ENCODE measurements around the gene SORCS2. TPM values are rescaled to one million over a fixed set of nuclear protein-coding genes. Genes with fewer than 3 reads are reported as not detected.

The SORCS2 gene
- total RNA-seq, 1 donor from 2014 or later = 5.2 TPM

DNA sequence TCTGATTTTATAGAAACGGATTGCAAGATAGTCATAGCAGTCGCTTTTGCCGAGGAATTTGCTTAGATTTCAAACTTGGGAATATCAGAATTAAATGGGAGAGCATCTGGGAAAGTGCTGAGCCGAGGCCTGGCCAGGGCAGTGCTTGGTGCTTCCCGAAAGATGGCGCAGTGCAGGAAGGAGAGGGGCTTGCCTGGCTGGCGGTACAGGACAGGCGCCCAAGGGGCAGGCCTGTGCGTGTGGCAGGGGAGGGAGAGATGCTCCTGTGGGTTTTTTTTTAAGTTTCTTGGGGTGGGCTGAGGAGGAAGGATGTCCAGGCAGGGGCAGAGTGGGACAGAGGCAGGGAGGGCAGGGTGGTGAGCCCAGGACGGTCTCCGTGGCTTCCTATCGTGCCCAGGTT lies 506.2 kb downstream of the SORCS2 start:
- no peak overlapping the region for H3K27ac ChIP-seq
- H3K4me1 ChIP-seq = peaks cover 4% of the 10 kb centered on the region
- Mint-ChIP-seq H3K4me1 (peaks cover 14% of the 10 kb centered on the region), H3K27me3 (ENCODE audit: insufficient read depth, low read depth) (peaks cover 14% of the 10 kb centered on the region), H3K4me3 (peak overlapping the region; percentile 14), H3K36me3 (no peaks in the 10 kb centered on the region), H3K9me3 (no peaks in the 10 kb centered on the region), H3K27ac (peak overlapping the region; percentile 14)
- H4K20me1 ChIP-seq (ENCODE audit: low read depth) = no peaks in the 10 kb centered on the region
- H3K4me2 ChIP-seq = no peak overlapping the region
- H3K79me2 ChIP-seq (ENCODE audit: low read depth) = no peaks in the 10 kb centered on the region
- H2AFZ ChIP-seq (replicated peaks) = no peak overlapping the region
- no peak overlapping the region for H3K9ac ChIP-seq
- no peaks in the 10 kb centered on the region for H3K36me3 ChIP-seq
- TF ChIP-seq CTCF (IDR thresholded peaks at IDR 0.05) = peak; percentile 23
- TF ChIP-seq EZH2 (IDR thresholded peaks at IDR 0.05) = no peak
- no peak for TF ChIP-seq EZH2phosphoT487 (IDR thresholded peaks at IDR 0.05)
- no peaks in the 10 kb centered on the region for H3F3A ChIP-seq (ENCODE audit: low read depth)
- no peak overlapping the region for H3K4me3 ChIP-seq
- H3K27me3 ChIP-seq = no peaks in the 10 kb centered on the region
- DNase-seq (ENCODE audit: low spot score) = peak; percentile 44
- H3K9me3 ChIP-seq (ENCODE audit: low read depth) = no peaks in the 10 kb centered on the region

DNA sequence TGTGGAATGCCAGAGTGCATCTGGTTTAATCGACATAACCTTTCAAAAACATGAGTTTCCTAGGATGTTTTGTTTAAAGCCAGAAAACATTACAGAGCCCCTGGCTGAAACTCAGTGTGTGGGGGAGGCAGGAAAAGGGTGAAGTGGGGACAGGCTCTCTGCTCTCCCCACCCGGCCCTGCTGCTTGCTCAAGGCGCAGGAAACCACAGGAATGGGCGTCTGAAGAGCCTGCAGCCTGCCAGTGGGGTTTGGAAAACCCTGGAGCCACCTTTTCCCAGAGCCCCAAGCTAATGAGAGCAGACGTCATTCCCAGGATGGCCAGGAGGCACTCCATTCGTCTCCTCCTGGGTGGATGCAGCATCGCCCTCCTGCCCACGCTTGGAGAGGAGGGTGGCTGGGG lies 506.7 kb downstream of the SORCS2 start:
- no peak for DNase-seq (ENCODE audit: low spot score)
- Histone ChIP-seq H3K36me3 (no peaks in the 10 kb centered on the region), H3K4me1 (peaks cover 4% of the 10 kb centered on the region), H3K4me2 (no peak overlapping the region), H3K4me3 (no peak overlapping the region), H4K20me1 (ENCODE audit: low read depth) (no peaks in the 10 kb centered on the region), H3K9me3 (ENCODE audit: low read depth) (no peaks in the 10 kb centered on the region), H3K79me2 (ENCODE audit: low read depth) (no peaks in the 10 kb centered on the region), H3K9ac (no peak overlapping the region), H2AFZ (replicated peaks) (no peak overlapping the region), H3F3A (ENCODE audit: low read depth) (no peaks in the 10 kb centered on the region), H3K27me3 (no peaks in the 10 kb centered on the region), H3K27ac (no peak overlapping the region)
- TF ChIP-seq CTCF (IDR thresholded peaks at IDR 0.05) (no peak), EZH2phosphoT487 (IDR thresholded peaks at IDR 0.05) (no peak), EZH2 (IDR thresholded peaks at IDR 0.05) (no peak)
- Mint-ChIP-seq H3K4me1 (peaks cover 14% of the 10 kb centered on the region), H3K27me3 (ENCODE audit: insufficient read depth, low read depth) (peaks cover 14% of the 10 kb centered on the region), H3K27ac (no peak overlapping the region), H3K36me3 (no peaks in the 10 kb centered on the region), H3K9me3 (no peaks in the 10 kb centered on the region), H3K4me3 (no peak overlapping the region)

DNA sequence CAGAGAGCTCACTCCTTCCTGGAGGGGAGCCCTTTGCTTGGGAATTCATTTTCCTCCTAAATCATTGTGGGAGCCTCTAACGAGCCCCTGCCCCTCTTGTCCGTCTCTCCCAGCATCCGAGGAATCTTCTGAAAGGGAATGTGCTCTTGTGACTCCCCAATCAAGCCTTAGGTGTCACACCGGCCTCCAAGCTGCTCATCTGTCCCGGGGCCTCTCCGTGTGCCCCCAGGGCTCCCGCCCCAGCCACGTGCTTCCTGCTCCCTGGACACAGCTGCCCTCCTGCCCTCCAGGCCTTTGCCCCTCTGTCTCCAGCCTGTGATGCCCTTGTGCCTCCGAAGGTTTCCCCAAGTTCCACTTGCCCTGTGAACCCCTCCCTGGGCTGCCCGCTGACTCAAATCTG lies 507.5 kb downstream of the SORCS2 start:
- no peak for DNase-seq (ENCODE audit: low spot score)
- Histone ChIP-seq H3K27me3 (no peaks in the 10 kb centered on the region), H3K79me2 (ENCODE audit: low read depth) (no peaks in the 10 kb centered on the region), H4K20me1 (ENCODE audit: low read depth) (no peaks in the 10 kb centered on the region), H3K4me3 (no peak overlapping the region), H3F3A (ENCODE audit: low read depth) (no peaks in the 10 kb centered on the region), H3K9me3 (ENCODE audit: low read depth) (no peaks in the 10 kb centered on the region), H3K4me1 (peaks cover 4% of the 10 kb centered on the region), H2AFZ (replicated peaks) (no peak overlapping the region), H3K27ac (no peak overlapping the region), H3K36me3 (no peaks in the 10 kb centered on the region), H3K9ac (no peak overlapping the region), H3K4me2 (no peak overlapping the region)
- peaks cover 10% of the 10 kb centered on the region for H3K27me3 Mint-ChIP-seq (ENCODE audit: insufficient read depth, low read depth)
- no peaks in the 10 kb centered on the region for H3K36me3 Mint-ChIP-seq
- H3K9me3 Mint-ChIP-seq = no peaks in the 10 kb centered on the region
- H3K4me3 Mint-ChIP-seq = no peak overlapping the region
- H3K27ac Mint-ChIP-seq = no peak overlapping the region
- no peak for TF ChIP-seq EZH2 (IDR thresholded peaks at IDR 0.05)
- no peak for TF ChIP-seq CTCF (IDR thresholded peaks at IDR 0.05)
- TF ChIP-seq EZH2phosphoT487 (IDR thresholded peaks at IDR 0.05) = no peak
- peaks cover 16% of the 10 kb centered on the region for H3K4me1 Mint-ChIP-seq

Measured in neural progenitor cell (in vitro differentiated cells).